Endothelial cell of umbilical vein (primary cell): ENCODE data around the gene MAPKAP1. TPM values are rescaled to one million over a fixed set of nuclear protein-coding genes. Genes with fewer than 3 reads are reported as not detected.

Source experiments
- BruUV-seq: library from RNA; stranded (reverse); fragments of 400-500 nt; replicated peaks from 2 replicates; lab custom pipeline; 2021; lab: Mats Ljungman, UMichigan
- CTCF ChIA-PET: fragments of 300-600, 350-600 bp; sonication (Branson Sonifier 250); formaldehyde crosslinking; loops from one replicate; lab custom pipeline; 2021; ENCODE audit warnings: antibody characterized with exemption, inconsistent platforms; lab: Charles Lee
- POLR2A ChIA-PET: fragments of 300-600, 350-600 bp; sonication (Branson Sonifier 250); formaldehyde crosslinking; loops from one replicate; lab custom pipeline; 2021; ENCODE audit warnings: antibody characterized with exemption, inconsistent platforms; lab: Charles Lee
- DNase-seq: peaks from one replicate; pipeline ENCODE4 v3.0.0-alpha.2; 2011; ENCODE audit warnings: low read depth, low spot score
- FAIRE-seq: peaks from 2 replicates; lab custom pipeline; 2011; peaks lifted over from hg19 to GRCh38; lab: Jason Lieb, UNC
- H2AFZ ChIP-seq: 2 replicates; pipeline ENCODE4 v1.6.0; 2012; ENCODE audit warnings: low read depth, low read length, control low read depth, inconsistent platforms
- H3K27ac ChIP-seq: 2 replicates; pipeline ENCODE4 v1.5.1; 2011; ENCODE audit warnings: low read depth, mild to moderate bottlenecking, control low read depth, low read length, moderate library complexity; ENCODE audit not compliant: insufficient read depth
- H3K27me3 ChIP-seq, 2 experiments: 2 replicates each; pipeline versions ENCODE4 v1.6.0 to v1.6.1; 2011; ENCODE audit warnings: low read length in 2 of 2, mixed read lengths in 1 of 2; ENCODE audit not compliant: control insufficient read depth in 2 of 2, insufficient read depth in 2 of 2
- H3K36me3 ChIP-seq, 2 experiments: 2 replicates in 1 of 2; 3 replicates in 1 of 2; pipeline ENCODE4 v1.5.1; 2011; ENCODE audit warnings: low read length in 2 of 2, mild to moderate bottlenecking in 1 of 2, moderate library complexity in 1 of 2; ENCODE audit not compliant: control insufficient read depth in 2 of 2, insufficient read depth in 2 of 2; ENCODE audit errors: extremely low read depth in 1 of 2
- H3K4me1 ChIP-seq: 3 replicates; pipeline ENCODE4 v1.5.1; 2011; ENCODE audit warnings: mild to moderate bottlenecking, low read length; ENCODE audit not compliant: control insufficient read depth, insufficient read depth; ENCODE audit errors: extremely low read depth
- H3K4me2 ChIP-seq: 2 replicates; pipeline ENCODE4 v1.6.1; 2011; ENCODE audit warnings: low read length, control low read depth, mixed read lengths; ENCODE audit not compliant: insufficient read depth
- H3K4me3 ChIP-seq, 3 experiments: fragments of 200-600 bp in 1 of 3; sonication (generic), shearing (Covaris generic) in 1 of 3; replicated peaks in 1 of 3; 2 replicates each; pipeline ENCODE4 v1.5.1; 2011 to 2016; ENCODE audit warnings: control low read depth in 3 of 3, low read length in 3 of 3, mild to moderate bottlenecking in 2 of 3, inconsistent platforms in 1 of 3, low read depth in 1 of 3, moderate library complexity in 1 of 3; ENCODE audit not compliant: insufficient read depth in 1 of 3
- H3K79me2 ChIP-seq: 2 replicates; pipeline ENCODE4 v1.6.0; 2012; ENCODE audit warnings: low read length, inconsistent platforms; ENCODE audit not compliant: control insufficient read depth, insufficient read depth
- H3K9ac ChIP-seq: replicated peaks from 2 replicates; pipeline ENCODE3; 2011; ENCODE audit warnings: low read length, control low read depth; ENCODE audit not compliant: insufficient read depth; ENCODE audit errors: extremely low read depth
- H3K9me1 ChIP-seq: replicated peaks from 3 replicates; pipeline ENCODE4 v1.6.0; 2011; ENCODE audit warnings: mild to moderate bottlenecking, low read length; ENCODE audit not compliant: control insufficient read depth, insufficient read depth; ENCODE audit errors: extremely low read depth
- H3K9me3 ChIP-seq: replicated peaks from 2 replicates; pipeline ENCODE4 v1.5.1; 2012; ENCODE audit warnings: low read length, inconsistent platforms; ENCODE audit not compliant: control insufficient read depth, insufficient read depth
- H4K20me1 ChIP-seq: replicated peaks from 2 replicates; pipeline ENCODE3; 2011; ENCODE audit warnings: mild to moderate bottlenecking, low read length; ENCODE audit not compliant: control insufficient read depth, insufficient read depth; ENCODE audit errors: extremely low read depth
- EZH2 ChIP-seq: IDR thresholded peaks from 2 replicates; pipeline ENCODE4 v1.6.1; 2012; ENCODE audit warnings: borderline replicate concordance, low read depth, mild to moderate bottlenecking, moderate library complexity, low read length, inconsistent platforms; ENCODE audit not compliant: severe bottlenecking
- FOS ChIP-seq: IDR thresholded peaks from 2 replicates; pipeline ENCODE4 v1.6.1; 2011; ENCODE audit warnings: mild to moderate bottlenecking, low read length, moderate library complexity, borderline replicate concordance; ENCODE audit not compliant: insufficient read depth
- GATA2 ChIP-seq: IDR thresholded peaks from 2 replicates; pipeline ENCODE4 v1.7.0; 2011; ENCODE audit warnings: low read depth, mild to moderate bottlenecking, moderate library complexity, mixed read lengths, low read length; ENCODE audit not compliant: insufficient read length, insufficient read depth
- JUN ChIP-seq: IDR thresholded peaks from 2 replicates; pipeline ENCODE4 v1.6.1; 2011; ENCODE audit warnings: borderline replicate concordance, low read depth; ENCODE audit not compliant: insufficient read length, insufficient read depth
- MYC ChIP-seq: IDR thresholded peaks from one replicate; pipeline ENCODE4 v1.6.1; 2011; ENCODE audit warnings: mild to moderate bottlenecking, low read depth, low read length
- POLR2A ChIP-seq: IDR thresholded peaks from 2 replicates; pipeline ENCODE4 v1.6.1; 2012; ENCODE audit warnings: low read depth, mild to moderate bottlenecking, control low read depth, low read length
- POLR2AphosphoS5 ChIP-seq: IDR thresholded peaks from 2 replicates; pipeline ENCODE4 v1.6.1; 2012; ENCODE audit warnings: low read depth, mild to moderate bottlenecking, control low read depth, low read length, moderate library complexity; ENCODE audit not compliant: insufficient read depth
- dilution Hi-C: fragments of 300-500 bp; cut with MboI; formaldehyde crosslinking; loops from one replicate; pipeline ENCODE4 v1.15.0; 2019; ENCODE audit warnings: low sequenced_read_pairs; ENCODE audit not compliant: extremely low pct_ligation_motif_present
- intact Hi-C: fragments of 100-400 bp; cut with micrococcal nuclease; formaldehyde crosslinking; loops from one replicate; pipeline ENCODE4 v1.10.0; 2022
- polyA plus RNA-seq, 4 experiments: library from polyadenylated mRNA; depleted of rRNA in 3 of 4; stranded (reverse) in 3 of 4; unstranded in 1 of 4; fragments of >200 nt; gene quantifications; 2 replicates each; pipeline versions ENCODE4 v1.2.1 to v1.2.3, GENCODE V29; 2011 to 2012; ENCODE audit warnings: missing spikeins in 1 of 4
- total RNA-seq: library from RNA; stranded (reverse); gene quantifications from 2 replicates; pipeline ENCODE4 v1.2.3, GENCODE V29; 2021
- TF ChIP-seq, protein P1 (sequence below), 2 donors: IDR thresholded peaks; 1 replicate in 1 of 2; 2 replicates in 1 of 2; pipeline ENCODE4 v1.5.1; 2011; ENCODE audit warnings: low read length in 2 of 2, mild to moderate bottlenecking in 2 of 2, moderate library complexity in 2 of 2, control low read depth in 1 of 2, inconsistent platforms in 1 of 2, low read depth in 1 of 2; ENCODE audit not compliant: insufficient read depth in 1 of 2; ENCODE audit errors: extremely low read depth in 1 of 2
- TF ChIP-seq, protein P2 (sequence below): IDR thresholded peaks from 2 replicates; pipeline ENCODE4 v1.6.1; 2011; ENCODE audit not compliant: insufficient read depth, insufficient read length

Gene MAPKAP1
- total and polyA plus RNA-seq, 2 donors (not counting 3 experiments of a cell fraction or from before 2014, with no cell fraction given), result 61.9 to 99.1 TPM

DNA sequence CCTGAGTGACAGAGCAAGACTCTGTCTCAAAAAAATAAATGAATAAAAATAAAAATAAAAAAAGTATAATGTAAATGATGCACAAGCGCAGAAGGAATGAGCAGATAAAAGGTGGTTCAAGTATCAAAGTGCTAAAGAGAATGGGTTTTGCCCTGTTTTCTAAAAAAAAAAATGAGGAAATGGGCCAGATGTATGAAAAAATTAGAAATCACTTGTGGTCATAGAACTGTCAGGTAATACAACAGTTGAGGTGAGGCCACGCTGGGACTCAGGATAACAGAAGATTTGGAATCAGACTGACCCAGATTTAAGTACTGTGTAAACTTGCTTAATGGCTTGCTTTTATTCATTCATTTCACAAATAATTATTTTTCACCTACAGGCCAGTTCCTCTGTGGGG is 69.8 kb downstream of the MAPKAP1 start:
- Histone ChIP-seq H3K4me3 (no peak overlapping the region), H3K9me3 (no peaks in the 10 kb centered on the region), H3K9ac (no peak overlapping the region), H3K36me3 (no peaks in the 10 kb centered on the region), H3K27me3 (no peaks in the 10 kb centered on the region), H3K4me1 (peaks cover 23% of the 10 kb centered on the region), H3K9me1 (no peaks in the 10 kb centered on the region), H3K4me2 (no peak overlapping the region), H2AFZ (no peak overlapping the region), H3K79me2 (peaks cover 51% of the 10 kb centered on the region), H4K20me1 (no peaks in the 10 kb centered on the region), H3K27ac (no peak overlapping the region)
- no peak for DNase-seq
- TF ChIP-seq JUN (no peak), GATA2 (no peak), FOS (no peak), EZH2 (no peak), MYC (no peak), POLR2A (no peak), POLR2AphosphoS5 (no peak)
- TF ChIP-seq, protein P1, sequence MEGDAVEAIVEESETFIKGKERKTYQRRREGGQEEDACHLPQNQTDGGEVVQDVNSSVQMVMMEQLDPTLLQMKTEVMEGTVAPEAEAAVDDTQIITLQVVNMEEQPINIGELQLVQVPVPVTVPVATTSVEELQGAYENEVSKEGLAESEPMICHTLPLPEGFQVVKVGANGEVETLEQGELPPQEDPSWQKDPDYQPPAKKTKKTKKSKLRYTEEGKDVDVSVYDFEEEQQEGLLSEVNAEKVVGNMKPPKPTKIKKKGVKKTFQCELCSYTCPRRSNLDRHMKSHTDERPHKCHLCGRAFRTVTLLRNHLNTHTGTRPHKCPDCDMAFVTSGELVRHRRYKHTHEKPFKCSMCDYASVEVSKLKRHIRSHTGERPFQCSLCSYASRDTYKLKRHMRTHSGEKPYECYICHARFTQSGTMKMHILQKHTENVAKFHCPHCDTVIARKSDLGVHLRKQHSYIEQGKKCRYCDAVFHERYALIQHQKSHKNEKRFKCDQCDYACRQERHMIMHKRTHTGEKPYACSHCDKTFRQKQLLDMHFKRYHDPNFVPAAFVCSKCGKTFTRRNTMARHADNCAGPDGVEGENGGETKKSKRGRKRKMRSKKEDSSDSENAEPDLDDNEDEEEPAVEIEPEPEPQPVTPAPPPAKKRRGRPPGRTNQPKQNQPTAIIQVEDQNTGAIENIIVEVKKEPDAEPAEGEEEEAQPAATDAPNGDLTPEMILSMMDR (IDR thresholded peaks at IDR 0.05; ENCODE audit: extremely low read depth in 1 of 2, insufficient read depth in 1 of 2, low read depth in 1 of 2, low read length in 2 of 2), result no peak
- TF ChIP-seq, protein P2, sequence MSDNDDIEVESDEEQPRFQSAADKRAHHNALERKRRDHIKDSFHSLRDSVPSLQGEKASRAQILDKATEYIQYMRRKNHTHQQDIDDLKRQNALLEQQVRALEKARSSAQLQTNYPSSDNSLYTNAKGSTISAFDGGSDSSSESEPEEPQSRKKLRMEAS, result no peak
- dilution Hi-C loops, result no loop called here
- no peak for FAIRE-seq
- BruUV-seq, result no TSS peak
- ChIA-PET POLR2A (no interaction called here), CTCF (interaction anchor here (0.9 kb wide), 1 partner anchor 9 kb away, joined by 3 read pairs; no protein-coding TSS in a partner anchor)
- intact Hi-C loops, result no loop called here
